ENCODE data around the gene CHRNA7.

The CHRNA7 gene

GRCh38 chr15:32029862-32030781 is at the start of gene CHRNA7:
TSS of gene CHRNA7 (plus strand) at chr15:32030515. CDS start at chr15:32030595, 80 bp downstream.
- DNase-seq (ENCODE audit: low spot score), result peak; percentile 83

GRCh38 chr15:31985607-31986006 is 44.7 kb upstream of the CHRNA7 start:
- DNase-seq (ENCODE audit: low spot score), result no peak

- no peak for DNase-seq (ENCODE audit: low spot score)
Measured at GRCh38 chr15:31993062-31993461, 37.3 kb upstream of the CHRNA7 start.

- no peak for DNase-seq (ENCODE audit: low spot score)
Measured at GRCh38 chr15:31997711-31998110, 32.6 kb upstream of the CHRNA7 start.

- no peak for DNase-seq (ENCODE audit: low spot score)
Measured at GRCh38 chr15:32003558-32003957, 26.8 kb upstream of the CHRNA7 start.

- no peak for DNase-seq (ENCODE audit: low spot score)
Measured at GRCh38 chr15:32004249-32004648, 26.1 kb upstream of the CHRNA7 start.

- DNase-seq (ENCODE audit: low spot score), result no peak
Measured at GRCh38 chr15:32007355-32007960, 22.9 kb upstream of the CHRNA7 start.

- no peak for DNase-seq (ENCODE audit: low spot score)
Measured at GRCh38 chr15:32014953-32015352, 15.4 kb upstream of the CHRNA7 start.

GRCh38 chr15:32020156-32020555 is 10.2 kb upstream of the CHRNA7 start:
- DNase-seq (ENCODE audit: low spot score), result no peak

- no peak for DNase-seq (ENCODE audit: low spot score)
Measured at GRCh38 chr15:32028921-32029320, 1.4 kb upstream of the CHRNA7 start.

- peak; percentile 9 for DNase-seq (ENCODE audit: low spot score)
Measured at GRCh38 chr15:32029409-32029861, 880 bp upstream of the CHRNA7 start.

- DNase-seq (ENCODE audit: low spot score), result peak; percentile 10
Measured at GRCh38 chr15:32030795-32031194, 480 bp downstream of the CHRNA7 start.

- DNase-seq (ENCODE audit: low spot score), result no peak
Measured at GRCh38 chr15:32033186-32033890, 3.0 kb downstream of the CHRNA7 start.

GRCh38 chr15:32034106-32034505 is 3.8 kb downstream of the CHRNA7 start:
- no peak for DNase-seq (ENCODE audit: low spot score)

- no peak for DNase-seq (ENCODE audit: low spot score)
Measured at GRCh38 chr15:32035285-32035684, 5.0 kb downstream of the CHRNA7 start.

GRCh38 chr15:32036971-32037370 is 6.7 kb downstream of the CHRNA7 start:
- no peak for DNase-seq (ENCODE audit: low spot score)

- DNase-seq (ENCODE audit: low spot score), result no peak
Measured at GRCh38 chr15:32041294-32041693, 11.0 kb downstream of the CHRNA7 start.

GRCh38 chr15:32042269-32042972 is 12.1 kb downstream of the CHRNA7 start:
- DNase-seq (ENCODE audit: low spot score), result no peak

- DNase-seq (ENCODE audit: low spot score), result no peak
Measured at GRCh38 chr15:32053719-32054118, 23.4 kb downstream of the CHRNA7 start.

GRCh38 chr15:32057876-32058425 is 27.6 kb downstream of the CHRNA7 start:
- DNase-seq (ENCODE audit: low spot score), result no peak

GRCh38 chr15:32060706-32061105 is 30.4 kb downstream of the CHRNA7 start:
- DNase-seq (ENCODE audit: low spot score), result no peak

GRCh38 chr15:32067115-32067514 is 36.8 kb downstream of the CHRNA7 start:
- no peak for DNase-seq (ENCODE audit: low spot score)

Measured in GM03348 (cell line).